NT2/D1 (cell line): ENCODE measurements around the gene CRY1.

ENCODE experiments used
- SUZ12 ChIP-seq: IDR thresholded peaks from 2 replicates; pipeline ENCODE4 v1.6.1; 2011; ENCODE audit not compliant: insufficient read length, insufficient read depth; ENCODE audit errors: extremely low read depth
- YY1 ChIP-seq: IDR thresholded peaks from 2 replicates; pipeline ENCODE4 v1.6.1; 2011; ENCODE audit not compliant: insufficient read length, insufficient read depth
- ZNF274 ChIP-seq: IDR thresholded peaks from 2 replicates; pipeline ENCODE4 v1.6.1; 2011; ENCODE audit warnings: mild to moderate bottlenecking, low read depth, low read length

- TF ChIP-seq SUZ12 (no peak), YY1 (no peak), ZNF274 (no peak)
Observed at GRCh38 chr12:107035733-107036132, 57.6 kb downstream of the CRY1 start.
